NCI-H446 treated with DMSO at 0.1 percent for 48 hours (cell line): ENCODE results near the gene FLYWCH1.

Experiments used
- DNase-seq: peaks from one replicate; lab custom pipeline; 2025; lab: John Stamatoyannopoulos, UW

FLYWCH1 gene

DNA sequence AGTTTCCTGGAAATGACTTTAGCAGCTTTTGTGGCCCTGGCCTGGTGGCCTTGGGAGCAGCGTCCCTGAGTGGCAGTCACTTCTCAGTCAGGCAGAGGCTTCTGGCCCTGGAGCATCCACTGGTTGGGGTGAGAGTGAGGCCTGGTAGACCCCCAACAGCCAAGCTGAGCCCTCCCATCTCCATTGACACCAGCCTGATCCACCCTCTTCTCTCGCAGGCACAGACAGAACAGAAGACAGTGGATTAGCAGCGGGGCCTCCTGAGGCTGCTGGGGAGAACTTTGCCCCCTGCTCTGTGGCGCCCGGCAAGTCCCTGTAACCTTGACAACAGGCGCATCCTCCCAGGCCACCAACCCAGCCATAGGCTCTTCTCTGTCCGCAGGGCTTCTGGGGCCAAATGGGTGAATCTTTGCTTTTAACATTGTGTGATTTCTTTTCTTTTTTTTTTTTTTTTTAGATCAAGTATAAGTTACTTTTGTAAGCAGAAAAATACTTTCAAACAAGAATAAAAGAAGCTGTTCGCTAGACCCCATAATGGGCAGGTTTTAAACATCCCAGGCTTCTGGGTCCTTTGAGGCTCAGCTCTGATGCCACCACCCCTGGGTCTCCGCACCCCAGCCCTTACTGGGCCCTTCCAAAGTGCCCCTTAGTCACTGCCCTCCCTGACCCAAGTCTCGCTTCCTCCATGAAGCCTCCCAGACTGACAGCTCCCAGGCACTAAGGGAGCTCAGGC is 12.7 kb upstream of the FLYWCH1 start:
- DNase-seq, result no peak

DNA sequence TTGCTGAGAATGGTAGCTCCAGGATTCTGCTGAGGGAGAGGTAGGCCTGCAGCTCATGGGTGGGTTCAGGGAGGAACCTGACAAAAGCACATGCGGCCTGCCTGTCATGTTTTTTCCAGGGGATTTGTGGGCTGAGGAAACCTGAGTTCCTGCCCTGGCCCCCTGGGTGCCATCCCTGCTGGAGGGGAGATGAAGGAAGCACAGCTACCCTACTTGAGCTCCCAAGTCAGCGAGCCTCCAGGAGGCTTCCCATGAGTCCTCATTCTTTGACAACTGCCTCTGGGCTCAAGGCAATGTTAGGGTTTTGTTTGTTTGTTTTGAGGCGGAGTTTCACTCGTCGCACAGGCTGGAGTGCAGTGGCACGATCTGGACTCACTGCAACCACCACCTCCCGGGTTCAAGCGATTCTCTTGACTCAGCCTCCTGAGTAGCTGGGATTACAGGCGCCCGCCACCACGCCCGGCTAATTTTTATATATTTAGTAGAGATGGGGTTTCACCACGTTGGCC is 12.1 kb upstream of the FLYWCH1 start:
- DNase-seq, result no peak

DNA sequence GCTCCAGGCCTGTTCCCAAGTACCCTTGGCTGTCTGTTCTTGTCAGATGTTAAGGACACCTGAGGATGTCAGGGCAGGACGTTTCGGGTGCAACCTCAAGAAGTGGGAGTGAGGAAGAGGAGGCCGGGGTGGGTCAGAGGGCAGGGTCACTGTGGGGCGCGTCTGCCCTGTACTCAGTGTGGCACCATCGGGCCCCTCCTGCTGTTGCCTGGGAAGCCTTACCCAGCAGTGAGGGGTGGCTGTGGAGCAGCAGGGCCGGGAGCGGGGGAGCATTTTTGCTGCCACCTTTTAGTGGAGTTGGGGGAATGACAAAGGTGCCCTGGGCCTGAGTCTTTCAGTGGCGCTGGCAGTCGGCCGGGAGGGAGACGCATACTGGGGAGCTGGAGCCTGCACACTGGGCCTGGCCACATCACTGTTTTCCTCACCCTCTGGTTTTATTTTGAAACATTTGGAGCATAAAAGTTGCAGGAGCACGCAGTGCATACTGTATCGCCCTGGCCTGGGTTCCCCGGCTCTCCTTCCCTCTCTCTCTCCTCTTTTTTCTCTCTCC is 11.1 kb upstream of the FLYWCH1 start:
- no peak for DNase-seq

DNA sequence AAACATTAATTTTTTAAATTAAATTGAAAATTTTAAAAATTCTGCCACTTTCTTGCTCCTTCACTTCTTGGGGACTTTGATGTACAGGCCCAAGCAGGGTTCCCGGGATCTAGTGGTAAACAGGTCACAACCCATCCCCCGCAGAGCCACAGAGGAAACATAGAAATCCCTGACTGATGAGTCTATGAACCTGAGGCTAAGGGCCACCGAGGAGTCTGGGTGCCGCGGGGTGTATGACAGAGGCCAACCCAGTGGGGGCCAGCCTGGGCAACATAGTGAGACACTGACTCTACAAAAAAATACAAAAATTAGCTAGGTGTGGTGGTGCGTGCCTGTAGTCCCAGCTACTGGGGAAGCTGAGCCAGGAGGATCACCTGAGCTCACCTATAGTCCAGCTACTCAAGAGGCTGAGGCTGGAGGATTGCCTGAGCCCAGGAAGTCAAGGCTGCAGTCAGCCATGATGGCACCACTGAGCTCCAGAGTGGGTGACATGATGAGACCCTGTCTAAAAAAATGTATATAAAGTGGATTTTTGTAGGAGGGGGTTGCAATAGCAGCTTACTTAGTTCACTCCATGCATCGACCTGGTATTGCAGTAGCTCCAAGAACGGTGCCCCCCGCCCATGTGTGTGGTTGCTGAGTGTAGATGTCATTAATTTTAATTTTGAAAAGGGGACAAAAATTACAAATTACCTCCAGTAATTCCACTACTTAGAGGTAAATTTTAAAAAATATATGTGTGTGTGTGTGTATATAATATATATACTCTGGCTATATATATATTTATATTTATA is 9.2 kb upstream of the FLYWCH1 start:
- no peak for DNase-seq

DNA sequence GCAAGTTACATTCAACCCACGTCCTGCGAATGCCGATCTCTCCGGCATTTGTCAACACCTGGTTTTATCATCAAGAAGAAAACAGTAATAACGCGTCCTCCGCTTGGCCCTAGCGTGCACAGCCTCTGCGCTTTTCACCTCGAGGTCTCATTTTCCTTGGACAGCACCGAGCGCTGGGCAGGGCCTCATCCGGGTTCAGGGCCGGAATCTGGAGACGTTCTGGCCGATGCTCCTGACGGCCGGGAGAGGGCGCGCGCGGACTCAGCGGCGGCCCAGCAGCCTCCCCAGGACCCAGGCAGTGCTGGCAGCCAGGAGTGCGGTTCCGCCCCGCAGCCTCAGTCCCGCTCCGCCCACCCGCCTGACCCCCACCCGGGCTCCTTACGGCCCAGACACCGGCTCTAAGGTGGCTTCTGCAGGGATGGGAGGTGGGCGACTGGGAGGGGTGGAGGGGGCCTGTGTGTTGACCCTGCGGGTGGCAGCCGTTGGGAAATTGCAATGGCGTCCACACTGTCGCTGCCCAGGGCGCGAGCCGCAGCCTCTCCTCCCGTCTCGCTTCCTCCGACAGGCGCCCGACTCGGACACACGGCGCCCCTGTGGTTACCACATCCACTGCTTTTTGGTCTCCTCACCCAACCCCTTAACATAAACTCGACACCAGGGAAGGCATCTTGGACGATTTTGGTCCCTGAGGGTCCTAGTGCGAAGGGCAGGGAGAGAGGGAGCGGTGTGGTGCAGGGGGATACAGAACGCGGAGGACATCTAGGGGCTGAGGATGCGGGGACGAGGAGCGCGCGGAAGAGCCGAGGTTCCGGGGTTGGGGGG is 7.4 kb upstream of the FLYWCH1 start:
- peak; percentile 69 for DNase-seq

DNA sequence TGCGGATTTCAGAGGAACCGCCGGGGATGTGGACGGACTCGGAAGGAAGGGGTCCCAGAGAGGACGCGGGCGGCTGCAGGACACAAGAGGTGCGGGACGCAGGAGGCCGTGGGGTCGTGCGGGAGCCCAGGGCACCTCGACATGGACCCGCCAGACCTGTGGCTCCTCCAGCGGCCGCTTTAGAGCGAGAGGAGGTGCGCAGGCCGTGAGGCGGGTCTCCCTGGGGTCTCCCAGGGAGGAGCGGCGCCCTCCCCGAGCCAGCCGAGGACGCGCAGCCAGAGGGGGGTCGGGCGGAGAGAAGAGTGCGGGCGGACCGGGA is 6.8 kb upstream of the FLYWCH1 start:
- no peak for DNase-seq

DNA sequence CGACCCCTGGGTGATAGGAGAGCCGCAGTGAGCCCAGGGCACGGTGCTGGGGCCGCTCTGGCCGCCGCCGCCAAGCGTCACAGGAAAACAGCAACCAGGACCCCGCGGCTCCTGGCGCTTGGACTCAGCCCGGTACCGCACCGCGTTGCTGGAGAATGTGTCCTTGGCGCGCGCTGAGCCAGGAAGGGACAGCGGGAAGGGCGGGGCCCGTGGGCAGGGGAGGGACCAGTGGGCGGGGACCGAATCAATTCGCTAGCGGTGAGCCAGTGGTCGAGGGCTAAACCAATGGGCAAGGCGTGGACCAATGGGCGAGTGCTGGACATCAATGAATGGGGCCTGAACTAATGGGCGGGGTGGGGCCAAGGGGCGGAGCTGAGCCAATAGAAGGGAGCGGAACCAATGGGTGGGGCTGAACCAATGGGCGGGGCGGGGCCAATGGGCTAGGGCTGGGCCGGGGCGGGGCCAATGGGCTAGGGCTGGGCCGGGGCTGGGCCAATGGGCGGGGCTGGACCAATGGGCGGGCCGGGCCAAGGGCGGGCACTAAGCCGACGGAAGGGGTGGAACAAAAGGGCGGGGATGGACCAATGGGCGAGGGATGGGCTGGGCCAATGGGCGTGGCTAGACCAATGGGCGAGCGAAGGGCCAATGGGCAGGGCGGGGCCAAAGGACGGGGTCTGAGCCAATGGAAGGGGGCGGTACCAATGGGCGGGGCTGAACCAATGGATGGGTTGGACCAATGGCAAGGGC is 6.3 kb upstream of the FLYWCH1 start:
- DNase-seq, result peak; percentile 98

DNA sequence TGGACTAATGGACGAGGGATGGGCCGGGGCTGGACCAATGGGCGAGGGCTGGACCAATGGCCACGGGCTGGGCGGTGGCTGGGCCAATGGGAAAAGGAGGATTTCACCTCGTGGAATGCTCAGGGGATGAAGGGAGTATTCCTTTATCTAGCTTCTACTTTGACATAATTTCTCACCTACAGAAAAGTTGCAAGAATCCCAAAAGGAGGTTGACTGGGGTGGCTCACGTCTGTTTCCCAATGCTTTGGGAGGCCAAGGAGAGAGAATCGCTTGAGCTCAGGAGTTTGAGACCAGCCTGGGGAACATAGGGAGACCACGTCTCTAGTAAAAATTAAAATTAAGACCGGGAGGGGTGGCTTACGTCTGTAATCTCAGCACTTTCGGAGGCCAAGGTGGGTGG is 5.7 kb upstream of the FLYWCH1 start:
- no peak for DNase-seq

DNA sequence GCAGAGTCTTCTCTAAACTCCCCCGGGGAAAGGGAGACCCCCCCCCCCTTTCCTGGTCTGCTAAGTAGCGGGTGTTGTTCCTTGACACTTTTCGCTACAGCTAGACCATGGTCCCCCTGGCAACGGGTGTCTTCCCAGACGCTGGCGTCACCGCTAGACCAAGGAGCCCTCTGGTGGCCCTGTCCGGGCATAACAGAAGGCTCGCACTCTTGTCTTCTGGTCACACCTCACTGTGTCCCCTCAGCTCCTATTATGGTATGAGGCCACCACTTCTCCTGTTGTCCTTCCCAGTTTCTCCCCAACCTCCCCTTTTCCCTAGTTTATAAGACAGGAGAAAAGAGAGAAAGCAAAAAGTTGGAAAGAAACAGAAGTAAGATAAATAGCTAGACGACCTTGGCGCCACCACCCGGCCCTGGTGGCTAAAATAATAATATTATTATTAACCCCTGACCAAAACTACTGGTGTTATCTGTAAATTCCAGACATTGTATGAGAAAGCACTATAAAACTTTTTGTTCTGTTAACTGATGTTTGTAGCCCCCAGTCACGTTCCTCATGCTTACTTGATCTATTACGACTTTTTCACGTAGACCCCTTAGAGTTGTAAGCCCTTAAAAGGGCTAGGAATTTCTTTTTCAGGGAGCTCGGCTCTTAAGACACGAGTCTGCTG is 4.5 kb upstream of the FLYWCH1 start:
- DNase-seq, result peak; percentile 25

DNA sequence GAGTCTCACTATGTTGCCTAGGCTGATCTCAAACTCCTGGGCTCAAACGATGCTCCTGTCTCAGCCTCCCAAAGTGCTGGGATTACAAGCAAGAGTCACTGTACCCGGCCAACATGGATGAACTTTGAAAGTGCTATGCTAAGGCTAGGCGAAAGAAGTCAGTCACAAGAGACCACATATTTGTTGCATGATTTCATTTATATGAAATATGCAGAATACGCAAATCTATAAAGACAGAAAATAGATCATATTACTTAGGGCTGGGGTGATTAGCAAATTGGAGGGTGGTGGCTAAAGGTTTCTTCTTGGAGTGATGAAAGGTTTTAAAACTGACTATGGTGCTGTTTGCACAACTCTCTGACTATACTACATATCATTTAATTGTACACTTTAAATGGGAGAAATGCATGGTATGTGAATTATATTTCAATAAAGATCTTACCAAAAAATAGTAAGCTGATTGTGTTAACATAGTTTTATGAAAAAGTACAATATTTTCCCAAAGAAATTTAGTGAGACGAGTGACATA is 1.2 kb upstream of the FLYWCH1 start:
- DNase-seq, result no peak

DNA sequence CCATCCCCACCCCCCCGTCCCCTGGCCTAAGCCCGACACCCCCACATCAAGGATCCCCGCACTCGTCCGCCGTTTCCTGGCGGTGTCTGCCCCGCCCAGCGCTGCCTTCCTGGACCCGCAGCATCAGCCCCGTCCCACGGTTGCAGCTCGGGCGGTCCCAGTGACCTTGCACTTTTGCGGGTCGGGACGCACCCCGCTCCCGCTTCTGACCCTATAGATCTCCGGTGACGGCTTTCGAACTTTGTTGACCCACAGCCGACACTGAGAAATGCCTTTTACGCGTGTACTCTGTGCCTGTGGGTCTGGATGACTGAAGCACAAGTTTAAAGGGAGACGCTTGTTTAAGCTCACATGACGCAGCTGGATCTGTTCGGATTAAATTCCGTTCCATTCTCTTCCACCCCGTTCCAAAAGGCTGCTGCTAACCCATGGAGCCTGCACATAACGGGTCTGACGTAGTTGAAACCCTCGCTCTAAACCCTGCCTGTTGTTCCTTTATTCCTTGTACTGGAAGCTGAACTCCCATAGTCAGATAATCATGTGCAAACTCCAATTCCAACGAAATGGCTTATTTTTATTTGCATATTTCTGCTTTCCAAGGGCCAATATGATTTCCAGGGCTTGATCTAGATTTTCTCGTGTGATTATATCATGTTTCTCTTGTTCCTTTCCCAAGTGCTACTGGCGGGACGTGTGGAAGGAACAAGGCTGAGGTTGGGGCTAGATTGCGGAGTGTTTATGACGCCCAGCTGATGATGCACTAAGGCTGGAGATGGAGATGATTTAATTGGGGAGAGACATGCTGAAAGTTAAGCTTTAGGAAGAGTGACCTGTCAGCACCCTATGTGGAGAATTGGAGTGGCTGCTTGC is 834 bp downstream of the FLYWCH1 start:
- DNase-seq, result no peak

DNA sequence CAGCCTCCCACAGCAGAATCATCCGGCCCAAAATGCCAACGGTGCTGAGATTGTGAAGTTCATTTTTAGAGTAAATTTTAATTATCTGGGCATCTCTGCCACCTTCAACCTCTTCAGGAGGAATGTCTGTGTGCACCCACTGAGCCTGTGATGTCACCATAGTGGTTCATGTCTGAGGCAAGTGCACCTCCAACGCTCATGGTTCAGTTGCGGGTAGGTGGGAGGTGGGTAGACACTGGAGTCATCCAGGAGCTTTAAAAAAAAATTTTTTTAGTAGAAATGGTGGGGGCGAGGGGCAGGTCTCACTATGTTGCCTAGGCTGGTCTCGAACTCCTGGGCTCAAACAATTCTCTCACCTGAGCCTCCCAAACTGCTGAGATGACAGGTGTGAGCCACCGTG is 1.9 kb downstream of the FLYWCH1 start:
- DNase-seq, result no peak

DNA sequence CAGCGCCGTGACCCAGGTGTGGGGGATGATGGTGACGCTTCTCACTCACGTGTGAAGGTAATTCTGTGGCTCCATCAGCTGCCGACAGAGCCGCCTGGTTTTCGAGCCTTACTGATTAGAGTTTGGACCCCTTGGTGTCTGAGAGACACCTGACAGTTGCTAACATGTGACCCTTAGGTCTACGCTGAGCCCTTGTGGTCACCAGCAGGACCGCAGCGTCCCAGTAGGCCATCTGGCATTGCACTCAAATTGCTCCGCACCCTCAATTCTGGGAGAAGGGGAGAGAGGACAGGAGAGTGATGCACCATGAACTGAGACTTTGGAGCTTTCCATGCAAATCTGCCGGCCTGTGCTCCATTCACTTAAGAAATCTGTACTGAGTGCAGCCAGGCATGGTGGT is 2.5 kb downstream of the FLYWCH1 start:
- DNase-seq, result no peak

DNA sequence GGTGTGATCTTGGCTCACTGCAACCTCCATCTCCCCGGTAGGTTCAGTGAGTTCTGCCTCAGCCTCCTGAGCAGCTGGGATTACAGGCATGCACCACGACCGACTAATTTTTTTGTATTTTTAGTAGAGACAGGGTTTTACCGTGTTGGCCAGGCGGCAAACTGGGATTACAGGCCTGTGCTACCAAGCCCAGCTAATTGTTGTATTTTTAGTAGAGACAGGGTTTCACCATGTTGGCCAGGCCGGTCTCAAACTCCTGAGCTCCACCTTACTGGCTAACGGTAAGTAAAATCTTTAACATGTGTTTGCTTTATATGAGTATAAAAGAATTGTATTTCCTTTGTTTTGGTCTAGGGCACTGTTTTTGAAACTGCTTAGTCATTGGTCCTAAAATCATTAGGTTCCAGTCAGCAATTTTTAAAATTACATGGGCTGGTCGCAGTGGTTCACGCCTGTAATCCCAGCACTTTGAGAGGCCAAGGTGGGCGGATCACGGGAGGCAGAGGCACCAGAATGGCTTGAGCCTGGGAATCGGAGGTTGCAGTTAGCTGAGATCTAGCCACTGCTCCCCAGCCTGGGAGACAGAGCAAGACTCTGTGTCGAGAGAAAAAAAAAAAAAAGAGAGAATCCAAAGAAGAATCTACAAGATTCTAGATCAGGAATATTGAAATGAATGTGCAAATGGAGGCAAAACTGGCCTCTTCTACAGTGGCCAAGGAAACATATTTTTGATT is 3.6 kb downstream of the FLYWCH1 start:
- no peak for DNase-seq

DNA sequence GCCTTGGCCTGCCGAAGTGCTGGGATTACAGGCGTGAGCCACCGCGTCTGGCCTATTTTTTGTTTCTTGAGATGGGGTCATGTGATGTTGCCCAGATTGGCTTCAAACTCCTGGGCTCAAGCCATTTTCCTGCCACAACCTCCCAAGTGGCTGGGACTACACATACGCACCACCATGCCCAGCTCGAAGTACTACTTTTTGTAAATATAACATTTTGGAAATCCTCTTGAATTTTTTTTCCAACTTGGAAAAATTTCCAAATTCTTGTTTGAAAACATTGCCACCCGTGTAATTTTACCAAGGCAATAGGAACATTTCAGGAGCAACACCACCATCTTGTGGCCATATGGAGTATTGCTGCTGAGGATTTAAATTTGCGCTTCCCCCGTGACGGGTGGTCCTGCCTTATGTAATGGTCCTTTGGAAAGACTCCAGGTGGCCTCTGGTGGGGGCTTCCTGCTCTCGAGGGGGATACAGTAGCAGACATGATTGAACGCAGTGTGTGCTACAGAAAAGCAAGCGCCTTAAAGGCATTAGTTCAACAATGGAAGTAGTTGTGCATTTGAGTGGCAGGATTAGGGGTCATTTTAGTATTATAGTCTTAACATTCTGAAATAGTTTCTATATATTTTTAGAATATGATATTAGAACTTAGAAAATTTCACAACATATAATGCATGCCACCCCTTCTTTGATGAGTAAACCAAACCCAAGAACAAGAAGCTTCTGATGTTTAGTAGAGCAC is 8.0 kb downstream of the FLYWCH1 start:
- peak; percentile 24 for DNase-seq

DNA sequence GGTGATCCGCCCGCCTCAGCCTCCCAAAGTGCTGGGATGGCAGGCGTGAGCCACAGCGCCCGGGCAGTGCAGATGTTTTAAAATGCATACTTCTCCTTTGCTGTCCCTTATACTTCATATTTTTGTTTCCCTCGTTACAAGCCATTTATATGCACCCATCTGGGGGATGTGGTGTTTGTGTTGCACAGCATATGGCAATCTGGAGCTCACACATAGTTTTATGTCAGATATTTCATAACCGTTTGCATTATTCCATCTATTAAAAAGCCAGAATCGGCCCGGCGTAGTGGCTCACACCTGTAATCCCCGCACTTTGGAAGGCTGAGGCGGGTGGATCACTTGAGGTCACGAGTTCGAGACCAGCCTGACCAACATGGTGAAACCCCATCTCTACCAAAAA is 11.8 kb downstream of the FLYWCH1 start:
- DNase-seq, result no peak

DNA sequence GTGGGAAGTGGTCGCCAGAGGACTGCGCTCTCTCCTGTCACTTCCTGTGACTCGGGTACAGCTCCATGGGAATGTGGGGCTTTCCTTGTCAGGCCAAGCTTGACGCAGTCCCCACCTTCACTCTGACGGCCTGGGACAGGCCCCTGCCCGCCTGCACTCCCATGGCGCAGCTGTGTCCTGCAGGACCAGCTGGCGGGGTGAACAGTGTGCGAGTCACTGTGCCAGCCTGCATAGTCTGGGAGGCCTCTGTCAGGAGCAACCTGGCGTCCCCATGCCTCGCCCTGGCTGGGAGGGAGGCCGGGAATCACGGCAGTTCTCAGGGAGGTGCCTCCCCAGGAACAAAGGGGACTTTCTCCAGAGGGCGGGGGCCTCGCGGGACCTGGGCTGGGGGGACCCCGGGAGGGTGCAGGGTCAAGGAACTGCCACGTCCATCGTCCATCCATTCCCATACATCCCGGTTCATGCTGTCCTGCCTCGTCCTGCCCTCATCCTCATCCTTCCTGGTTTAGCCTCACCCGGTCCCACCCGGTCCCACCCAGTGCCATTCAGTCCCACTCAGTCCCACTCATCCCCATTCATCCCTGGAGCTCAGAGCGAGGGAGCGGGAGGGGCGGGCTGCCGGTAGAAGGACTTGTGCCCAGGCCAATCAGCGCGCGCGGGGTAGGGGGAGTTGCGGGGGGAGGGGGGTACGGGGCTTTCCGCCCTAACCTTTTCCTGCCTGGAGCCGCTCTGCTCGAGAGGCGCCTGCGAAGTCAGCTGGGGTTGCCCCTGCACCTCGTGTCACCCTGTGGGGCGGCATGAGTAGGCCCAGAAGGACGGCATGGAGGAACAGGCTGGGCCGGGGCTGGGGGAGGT is 13.4 kb downstream of the FLYWCH1 start:
- DNase-seq, result no peak
